Measurements from ENCODE around the gene SKIL.

Gene SKIL

GRCh38 chr3:170338690-170339340 is 18.7 kb upstream of the SKIL start:
- TF ChIP-seq GATA3 (IDR thresholded peaks at IDR 0.05; ENCODE audit: low read depth, low read length) (no peak), GATA2 (IDR thresholded peaks at IDR 0.05; ENCODE audit: low read depth, low read length) (no peak)

- no peak for TF ChIP-seq GATA3 (IDR thresholded peaks at IDR 0.05; ENCODE audit: low read depth, low read length)
Measured at GRCh38 chr3:170344971-170345370, 12.5 kb upstream of the SKIL start.

- TF ChIP-seq GATA3 (IDR thresholded peaks at IDR 0.05; ENCODE audit: low read depth, low read length) (no peak), GATA2 (IDR thresholded peaks at IDR 0.05; ENCODE audit: low read depth, low read length) (no peak)
Measured at GRCh38 chr3:170346481-170347392, 10.8 kb upstream of the SKIL start.

GRCh38 chr3:170350515-170351413 is 6.8 kb upstream of the SKIL start:
- no peak for TF ChIP-seq GATA2 (IDR thresholded peaks at IDR 0.05; ENCODE audit: low read depth, low read length)
- TF ChIP-seq GATA3 (IDR thresholded peaks at IDR 0.05; ENCODE audit: low read depth, low read length), result no peak

- TF ChIP-seq GATA3 (IDR thresholded peaks at IDR 0.05; ENCODE audit: low read depth, low read length) (no peak), GATA2 (IDR thresholded peaks at IDR 0.05; ENCODE audit: low read depth, low read length) (no peak)
Measured at GRCh38 chr3:170352936-170353335, 4.6 kb upstream of the SKIL start.

GRCh38 chr3:170353485-170353884 is 4.0 kb upstream of the SKIL start:
- TF ChIP-seq GATA2 (IDR thresholded peaks at IDR 0.05; ENCODE audit: low read depth, low read length), result no peak
- TF ChIP-seq GATA3 (IDR thresholded peaks at IDR 0.05; ENCODE audit: low read depth, low read length), result no peak

GRCh38 chr3:170354760-170355159 is 2.8 kb upstream of the SKIL start:
- TF ChIP-seq GATA3 (IDR thresholded peaks at IDR 0.05; ENCODE audit: low read depth, low read length) (no peak), GATA2 (IDR thresholded peaks at IDR 0.05; ENCODE audit: low read depth, low read length) (no peak)

- TF ChIP-seq GATA2 (IDR thresholded peaks at IDR 0.05; ENCODE audit: low read depth, low read length) (no peak), GATA3 (IDR thresholded peaks at IDR 0.05; ENCODE audit: low read depth, low read length) (no peak)
Measured at GRCh38 chr3:170355738-170356595, 1.5 kb upstream of the SKIL start.

- no peak for TF ChIP-seq GATA2 (IDR thresholded peaks at IDR 0.05; ENCODE audit: low read depth, low read length)
- no peak for TF ChIP-seq GATA3 (IDR thresholded peaks at IDR 0.05; ENCODE audit: low read depth, low read length)
Measured at GRCh38 chr3:170356596-170357175, 829 bp upstream of the SKIL start.

GRCh38 chr3:170358042-170359010 is 811 bp downstream of the SKIL start:
- TF ChIP-seq GATA3 (IDR thresholded peaks at IDR 0.05; ENCODE audit: low read depth, low read length), result no peak
- TF ChIP-seq GATA2 (IDR thresholded peaks at IDR 0.05; ENCODE audit: low read depth, low read length), result no peak

- TF ChIP-seq GATA3 (IDR thresholded peaks at IDR 0.05; ENCODE audit: low read depth, low read length) (no peak), GATA2 (IDR thresholded peaks at IDR 0.05; ENCODE audit: low read depth, low read length) (no peak)
Measured at GRCh38 chr3:170359178-170359704, 1.7 kb downstream of the SKIL start.

GRCh38 chr3:170360466-170360865 is 3.0 kb downstream of the SKIL start:
- TF ChIP-seq GATA2 (IDR thresholded peaks at IDR 0.05; ENCODE audit: low read depth, low read length), result no peak
- TF ChIP-seq GATA3 (IDR thresholded peaks at IDR 0.05; ENCODE audit: low read depth, low read length), result no peak
